DOHH2 (cell line): Measurements from ENCODE around the gene DBET.
"Not testable (repeated sequence)": the region's sequence is repeated elsewhere in the genome, so short reads cannot be mapped to it uniquely, and the experiment has no call there.

Experiments used
- EZH2phosphoT487 ChIP-seq: fragments of 200-600 bp; sonication (generic); IDR thresholded peaks from 2 replicates; pipeline ENCODE4 v1.6.1; 2017; ENCODE audit warnings: borderline replicate concordance, mild to moderate bottlenecking, antibody characterized with exemption, low read length, moderate library complexity, mixed read lengths
- TF ChIP-seq, protein P1 (sequence below): fragments of 200-600 bp; sonication (generic); IDR thresholded peaks from one replicate; pipeline ENCODE4 v1.5.1; 2014; ENCODE audit warnings: antibody characterized with exemption, mild to moderate bottlenecking, low read depth, low read length; ENCODE audit not compliant: poor library complexity, severe bottlenecking

GRCh38 chr4:190106611-190107480, 42.5 kb downstream of the DBET start:
- TF ChIP-seq, protein P1, sequence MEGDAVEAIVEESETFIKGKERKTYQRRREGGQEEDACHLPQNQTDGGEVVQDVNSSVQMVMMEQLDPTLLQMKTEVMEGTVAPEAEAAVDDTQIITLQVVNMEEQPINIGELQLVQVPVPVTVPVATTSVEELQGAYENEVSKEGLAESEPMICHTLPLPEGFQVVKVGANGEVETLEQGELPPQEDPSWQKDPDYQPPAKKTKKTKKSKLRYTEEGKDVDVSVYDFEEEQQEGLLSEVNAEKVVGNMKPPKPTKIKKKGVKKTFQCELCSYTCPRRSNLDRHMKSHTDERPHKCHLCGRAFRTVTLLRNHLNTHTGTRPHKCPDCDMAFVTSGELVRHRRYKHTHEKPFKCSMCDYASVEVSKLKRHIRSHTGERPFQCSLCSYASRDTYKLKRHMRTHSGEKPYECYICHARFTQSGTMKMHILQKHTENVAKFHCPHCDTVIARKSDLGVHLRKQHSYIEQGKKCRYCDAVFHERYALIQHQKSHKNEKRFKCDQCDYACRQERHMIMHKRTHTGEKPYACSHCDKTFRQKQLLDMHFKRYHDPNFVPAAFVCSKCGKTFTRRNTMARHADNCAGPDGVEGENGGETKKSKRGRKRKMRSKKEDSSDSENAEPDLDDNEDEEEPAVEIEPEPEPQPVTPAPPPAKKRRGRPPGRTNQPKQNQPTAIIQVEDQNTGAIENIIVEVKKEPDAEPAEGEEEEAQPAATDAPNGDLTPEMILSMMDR = not testable (repeated sequence)
- TF ChIP-seq EZH2phosphoT487 = not testable (repeated sequence)
